ENCODE data around the gene DAPK3. TPM values are rescaled to one million over a fixed set of nuclear protein-coding genes. Genes with fewer than 3 reads are reported as not detected.
"Not testable (repeated sequence)": the region's sequence is repeated elsewhere in the genome, so short reads cannot be mapped to it uniquely, and the experiment has no call there.

Gene DAPK3
- total RNA-seq, 2 donors from 2014 or later = 52.2 to 74.6 TPM

- intact Hi-C loops (cut with DNase I, micrococcal nuclease) = no loop called here
- DNase-seq = peak; percentile 89 to 91
- peak; percentile 76 for ATAC-seq
Measured at GRCh38 chr19:3966051-3967017, 4.6 kb downstream of the DAPK3 start.

DNA sequence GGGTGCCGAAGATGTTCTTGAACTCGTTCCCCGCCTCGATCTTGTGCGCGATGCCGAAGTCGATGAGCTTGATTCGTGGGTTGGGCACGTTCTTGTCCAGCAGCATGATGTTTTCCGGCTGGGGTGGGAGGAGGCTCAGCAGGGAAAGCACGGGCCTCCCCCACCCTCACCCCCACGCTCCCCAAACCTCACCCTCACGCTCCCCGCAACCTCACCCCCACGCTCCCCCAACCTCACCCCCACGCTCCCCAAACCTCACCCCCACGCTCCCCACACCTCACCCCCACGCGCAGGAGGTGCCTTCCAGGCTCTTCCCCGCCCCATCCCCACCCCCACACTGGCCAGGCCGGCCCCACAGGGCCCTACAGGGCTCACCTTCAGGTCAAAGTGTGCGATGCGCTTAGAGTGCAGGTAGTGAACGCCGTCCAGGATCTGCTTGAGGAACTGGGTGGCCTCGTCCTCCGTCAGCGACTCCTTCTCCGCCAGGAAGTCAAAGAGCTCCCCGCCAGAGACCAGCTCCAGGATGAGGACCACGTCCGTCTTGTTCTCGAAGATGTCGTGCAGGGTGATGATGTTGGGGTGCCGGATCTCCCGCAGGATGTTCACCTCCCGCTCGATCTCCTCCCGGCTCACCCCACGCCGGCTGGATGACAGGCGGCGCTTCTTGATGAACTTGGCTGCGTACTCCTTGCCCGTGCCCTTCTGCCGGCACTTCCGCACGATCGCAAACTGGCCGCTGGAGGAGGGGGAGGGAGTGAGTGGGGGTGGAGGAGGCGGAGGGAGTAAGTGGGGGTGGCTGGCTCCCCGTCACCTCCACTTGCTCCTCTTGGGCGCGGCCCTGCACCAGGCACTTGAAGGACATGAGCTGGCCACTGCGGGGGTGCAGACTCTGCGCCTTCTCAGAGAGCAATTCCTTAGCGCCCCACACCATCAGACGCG is 6.4 kb downstream of the DAPK3 start:
- intact Hi-C loops (cut with DNase I, micrococcal nuclease) = no loop called here
- ATAC-seq (no peak), DNase-seq (no peak)

DNA sequence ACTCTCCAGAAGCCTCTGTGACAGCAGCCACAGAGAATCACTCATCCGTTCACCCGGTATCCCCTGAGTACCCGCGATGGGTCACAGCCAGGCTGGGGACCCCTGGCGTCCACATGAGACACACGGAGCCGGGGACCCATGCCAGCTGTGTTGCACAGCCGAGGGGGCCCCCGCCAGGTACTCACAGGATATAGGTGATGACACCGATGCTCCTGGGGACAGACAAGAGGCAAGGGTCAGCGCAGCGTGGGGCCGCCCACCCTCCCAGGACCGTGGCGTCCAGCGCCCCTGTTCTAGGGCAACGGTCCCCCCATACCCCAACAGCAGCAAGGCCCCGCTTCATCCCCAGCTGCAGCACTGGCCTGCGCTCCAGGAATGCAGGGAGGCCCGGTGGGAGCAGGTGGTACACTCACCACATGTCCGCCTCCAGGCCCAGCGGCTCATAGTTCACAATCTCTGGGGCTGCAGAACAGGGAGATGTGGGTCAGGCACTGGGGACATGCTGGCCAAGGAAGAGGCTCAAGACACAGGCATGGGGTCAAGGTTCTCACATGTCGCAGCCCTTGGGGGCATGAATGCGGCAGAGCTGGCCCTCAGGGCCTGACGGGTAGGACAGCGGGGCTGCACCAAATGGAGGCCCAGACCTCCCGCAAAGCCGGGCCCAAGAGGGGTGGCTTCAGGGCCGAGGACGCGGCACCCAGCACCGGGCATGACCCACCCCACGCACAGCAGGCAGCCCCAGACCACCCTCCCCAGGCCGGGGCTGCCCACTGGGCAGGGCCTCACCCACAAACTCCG is 7.2 kb downstream of the DAPK3 start:
- intact Hi-C loops (cut with DNase I, micrococcal nuclease) = no loop called here
- no peak for ATAC-seq
- DNase-seq = no peak

DNA sequence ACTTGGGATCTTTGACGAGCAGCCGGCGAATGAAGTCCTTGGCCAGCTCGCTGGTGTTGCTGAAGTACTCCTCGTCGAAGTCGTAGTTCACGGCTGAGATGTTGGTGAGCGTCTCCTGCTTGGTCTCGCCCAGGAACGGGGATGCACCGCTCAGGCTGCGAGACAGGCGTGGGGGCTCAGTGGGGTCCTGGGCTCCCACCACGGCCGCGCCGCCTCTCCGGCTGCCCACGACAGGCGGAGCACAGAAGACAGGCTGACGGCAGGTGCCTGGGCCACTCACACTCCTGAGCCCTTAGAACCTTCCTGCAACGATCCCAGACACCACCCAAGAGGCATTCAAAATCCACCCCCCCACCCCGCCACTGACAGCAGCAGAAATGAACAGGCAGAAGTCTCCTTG is 9.9 kb downstream of the DAPK3 start:
- intact Hi-C loops (cut with DNase I, micrococcal nuclease) = no loop called here
- DNase-seq (no peak), ATAC-seq (no peak)

DNA sequence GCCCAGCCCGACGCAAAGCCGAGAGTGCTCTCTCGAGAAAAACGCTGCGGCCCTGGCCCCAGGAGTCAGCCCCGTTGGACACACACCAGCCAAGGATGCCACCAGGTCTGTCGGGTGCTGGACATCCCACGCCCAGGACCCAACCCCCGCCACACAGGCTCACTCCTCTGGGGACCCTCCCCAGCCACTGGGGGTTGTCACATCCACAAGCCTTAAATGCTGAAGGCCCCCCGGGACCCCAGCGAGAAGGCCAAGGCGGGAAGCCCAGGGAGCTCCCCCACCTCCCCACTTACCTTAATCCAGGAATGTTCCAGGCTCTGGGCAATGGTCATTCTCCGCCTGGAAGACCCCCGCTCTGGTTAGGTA is 11.2 kb downstream of the DAPK3 start:
- intact Hi-C loops (cut with DNase I, micrococcal nuclease) = no loop called here
- ATAC-seq (no peak), DNase-seq (no peak)

DNA sequence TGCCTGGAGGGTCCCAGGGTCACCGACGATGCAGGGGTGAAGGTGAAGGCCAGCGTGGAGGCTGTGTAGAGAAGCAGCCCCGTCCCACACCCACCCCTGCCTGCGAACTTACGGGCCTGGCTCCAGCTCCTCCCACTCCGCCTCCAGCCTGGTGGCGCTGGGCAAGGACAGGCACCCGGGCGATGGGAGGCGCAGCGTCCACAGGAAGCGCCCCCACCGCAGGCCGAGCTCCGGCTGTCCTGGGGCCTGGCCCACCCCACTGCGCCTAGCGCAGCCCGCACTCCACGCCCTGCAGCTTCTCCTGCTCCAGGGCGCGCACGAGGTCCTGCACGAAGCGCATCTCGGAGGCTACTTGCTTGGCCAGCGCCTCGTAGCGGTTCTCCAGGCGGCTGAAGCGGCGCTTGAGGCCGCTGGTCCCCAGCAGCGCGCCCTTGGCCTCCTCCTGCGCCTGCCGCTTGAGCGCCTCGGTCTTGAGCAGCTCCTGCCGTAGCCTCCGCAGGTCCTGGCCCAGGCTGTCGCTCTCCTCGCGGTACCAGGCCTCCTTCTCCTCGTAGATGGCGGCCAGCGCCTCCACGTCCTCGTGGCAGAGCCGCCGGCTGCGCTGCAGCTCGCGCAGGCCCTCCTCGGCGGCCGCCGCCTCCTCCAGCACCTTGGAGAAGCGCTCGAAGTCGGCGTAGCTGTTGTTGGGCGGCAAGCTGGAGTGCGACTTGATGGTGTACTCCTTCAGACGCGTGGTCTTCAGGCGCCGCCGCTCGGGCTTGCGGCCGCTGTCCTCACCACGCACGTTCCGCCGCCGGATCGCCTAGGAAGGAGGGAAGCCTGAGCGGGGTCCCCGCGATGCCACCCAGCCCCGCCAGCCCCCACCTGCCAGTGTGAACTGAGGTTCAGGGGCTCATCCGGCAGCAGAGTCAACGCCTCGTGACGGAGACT is 11.8 kb downstream of the DAPK3 start:
- ATAC-seq (peak; percentile 13), DNase-seq (no peak)
- intact Hi-C loops (cut with DNase I, micrococcal nuclease) = no loop called here

- ATAC-seq (no peak), DNase-seq (no peak)
- intact Hi-C loops (cut with DNase I, micrococcal nuclease) = no loop called here
Measured at GRCh38 chr19:3955688-3956087, 15.2 kb downstream of the DAPK3 start.

DNA sequence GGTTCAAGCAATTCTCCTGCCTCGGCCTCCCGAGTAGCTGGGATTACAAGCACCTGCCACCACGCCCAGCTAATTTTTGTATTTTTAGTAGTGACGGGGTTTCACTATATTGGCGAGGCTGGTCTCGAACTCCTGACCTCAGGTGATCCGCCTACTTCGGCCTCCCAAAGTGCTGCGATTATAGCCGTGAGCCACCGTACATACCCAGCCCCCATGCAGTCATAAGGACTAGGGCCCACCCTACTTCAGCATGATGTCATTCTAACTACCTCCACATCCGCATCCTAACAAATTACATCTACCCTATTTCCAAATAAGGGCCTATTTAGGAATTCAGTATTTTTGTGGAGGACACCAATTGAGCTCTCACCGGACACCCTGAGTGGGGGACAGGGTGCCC is 15.6 kb downstream of the DAPK3 start:
- intact Hi-C loops (cut with DNase I, micrococcal nuclease); DNase-seq; ATAC-seq: not testable (repeated sequence)

DNA sequence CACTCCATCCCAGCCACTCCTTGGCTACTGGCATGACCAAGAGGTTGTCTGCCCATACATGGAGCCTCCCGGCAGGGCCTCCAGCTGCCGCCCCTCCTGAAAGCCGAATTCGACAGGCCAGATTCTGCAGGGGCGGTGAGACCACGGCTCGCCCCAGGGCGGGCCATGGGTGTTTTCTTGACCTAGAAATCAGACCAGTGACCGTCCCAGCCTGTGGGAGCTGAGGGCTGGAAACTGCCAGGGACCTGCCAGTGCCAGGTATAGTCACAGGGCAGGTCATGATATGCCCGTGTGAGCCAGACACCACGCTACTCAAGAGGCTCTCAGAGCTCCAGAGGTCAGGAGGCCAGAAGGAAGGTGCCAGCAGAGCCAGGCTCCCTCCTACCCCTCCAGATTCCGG is 16.8 kb downstream of the DAPK3 start:
- peak; percentile 9 for ATAC-seq
- intact Hi-C loops (cut with DNase I, micrococcal nuclease) = no loop called here
- no peak for DNase-seq

GRCh38 chr19:3952755-3953276 is 18.1 kb downstream of the DAPK3 start:
- ATAC-seq; intact Hi-C loops (cut with DNase I, micrococcal nuclease); DNase-seq: not testable (repeated sequence)

DNA sequence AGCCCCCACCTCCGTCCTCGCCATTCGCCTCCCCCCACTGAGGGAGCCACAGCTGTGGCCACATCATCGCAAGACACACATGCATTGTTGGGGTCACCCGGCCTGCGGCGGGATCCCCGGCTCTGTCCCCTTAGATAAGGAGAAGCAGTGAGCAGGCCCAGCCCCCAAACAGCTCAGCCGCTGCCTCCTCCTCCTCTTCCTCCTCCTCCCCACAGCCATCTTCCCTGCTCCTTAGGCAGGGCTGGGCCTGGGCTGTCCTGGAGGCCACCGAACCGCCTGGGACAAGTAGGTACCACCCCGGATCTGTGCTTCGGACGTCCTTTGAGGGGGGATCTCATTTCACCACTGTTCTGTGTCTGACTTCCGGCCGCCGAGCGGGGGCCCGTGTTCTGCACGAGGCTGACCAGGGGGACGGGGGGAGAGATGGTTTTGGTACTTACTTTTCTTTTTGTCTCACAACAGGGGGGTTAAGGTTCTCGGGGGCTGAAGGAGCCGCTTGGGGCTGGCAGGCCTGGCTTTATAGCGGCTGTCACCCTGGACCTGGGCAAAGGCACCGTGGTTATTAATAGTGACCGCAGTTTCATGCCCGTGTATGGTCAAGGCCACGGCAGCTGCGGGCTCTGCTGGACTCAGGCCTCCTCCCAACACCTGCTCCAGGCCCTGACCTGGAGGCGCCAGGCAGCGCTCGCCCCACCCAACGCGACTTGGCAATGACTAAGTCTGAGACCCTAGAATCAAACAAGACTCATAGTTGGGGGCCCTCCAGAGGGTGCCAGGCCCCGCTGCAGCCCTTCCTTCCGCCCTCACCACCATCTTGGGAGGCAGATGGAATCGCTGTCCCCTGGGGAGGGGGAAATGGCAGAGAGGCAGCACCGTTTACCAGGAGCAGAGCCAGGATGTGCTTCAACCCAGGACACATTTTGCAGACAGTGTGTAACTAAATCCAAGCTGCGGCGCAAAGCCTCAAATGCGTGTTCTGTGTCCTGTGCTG is 19.7 kb downstream of the DAPK3 start:
- peak; percentile 36 for ATAC-seq
- intact Hi-C loops (cut with DNase I, micrococcal nuclease) = no loop called here
- peak in 1 of 2 donors; percentile 53 for DNase-seq

DNA sequence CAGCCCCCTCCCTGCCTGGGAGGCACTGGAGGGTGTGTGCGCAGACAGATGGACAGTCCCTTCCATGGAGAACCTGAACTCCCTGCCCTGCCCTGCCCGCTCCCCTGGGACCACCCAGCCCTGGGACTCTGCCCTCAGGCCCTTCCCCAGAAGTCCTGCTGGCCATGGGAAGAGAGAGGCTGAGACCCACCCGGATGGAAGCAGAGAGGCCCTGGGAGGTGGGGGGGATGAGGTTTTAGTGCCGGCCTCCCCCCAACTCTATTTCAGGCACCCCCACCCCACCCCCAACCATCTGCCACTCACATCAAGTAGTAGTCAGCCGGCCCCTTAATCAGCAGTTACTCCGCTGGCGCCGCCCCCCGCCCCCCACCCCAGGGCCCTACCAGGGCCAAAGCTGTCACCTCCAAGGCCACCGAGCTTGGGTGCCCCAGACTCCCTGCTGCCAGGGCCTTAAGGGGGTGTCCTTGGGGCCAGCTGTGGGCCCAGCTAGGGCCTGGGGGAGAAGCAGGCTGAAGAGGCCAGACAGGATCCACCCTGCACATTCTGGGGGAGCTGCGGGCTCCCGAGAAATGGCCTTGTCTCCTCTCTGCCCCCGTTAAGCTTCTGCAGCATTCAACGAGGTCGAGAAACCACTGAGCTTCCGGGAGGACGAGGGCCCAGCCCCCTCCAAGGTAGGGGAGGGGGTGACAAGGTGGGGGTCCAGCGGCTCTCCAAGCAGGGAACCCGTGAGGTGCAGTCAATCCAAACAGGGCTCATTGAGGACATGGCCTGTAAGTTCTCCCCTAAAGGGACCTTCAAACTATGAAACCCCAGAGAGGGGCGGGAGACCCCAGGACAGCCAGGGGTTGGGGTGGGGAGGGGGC is 20.7 kb downstream of the DAPK3 start:
- intact Hi-C loops (cut with DNase I, micrococcal nuclease) = no loop called here
- DNase-seq (no peak), ATAC-seq (no peak)

- DNase-seq (no peak), ATAC-seq (no peak)
- intact Hi-C loops (cut with DNase I, micrococcal nuclease) = no loop called here
Measured at GRCh38 chr19:3949294-3949693, 21.6 kb downstream of the DAPK3 start.

GRCh38 chr19:3947316-3947933 is 23.5 kb downstream of the DAPK3 start:
- ATAC-seq; DNase-seq; intact Hi-C loops (cut with DNase I, micrococcal nuclease): not testable (repeated sequence)

GRCh38 chr19:3945838-3946237 is 25.1 kb downstream of the DAPK3 start:
- intact Hi-C loops (cut with DNase I, micrococcal nuclease) = no loop called here
- no peak for ATAC-seq
- DNase-seq = no peak

Measured in left colon (tissue), 2 donors.